Measurements from ENCODE around the gene ADGRG1. TPM values are rescaled to one million over a fixed set of nuclear protein-coding genes. Genes with fewer than 3 reads are reported as not detected.

ADGRG1 gene
- total and polyA plus RNA-seq, 7 donors: 5.0 to 36.3 (median 7.7) TPM

- DNase-seq: peak; percentile 36
- H3K4me3 ChIP-seq: no peak overlapping the region
- no peaks in the 10 kb centered on the region for H3K4me1 ChIP-seq
- WGBS, 2 donors: 74 to 85% methylated on average over 4 of the region's 4 CpGs
- no peak for TF ChIP-seq EP300 (IDR thresholded peaks at IDR 0.05)
- TF ChIP-seq POLR2A (IDR thresholded peaks at IDR 0.05): no peak
- TF ChIP-seq CTCF (IDR thresholded peaks at IDR 0.05): no peak
- TF ChIP-seq POLR2AphosphoS5 (IDR thresholded peaks at IDR 0.05): no peak
- H3K27me3 ChIP-seq: peaks cover 0 to 25% (median 0%) of the 10 kb centered on the region in 3 donors
- no peak overlapping the region for H3K27ac ChIP-seq
- no peaks in the 10 kb centered on the region for H3K9me3 ChIP-seq
- intact Hi-C loops (cut with DNase I): no loop called here
- no peaks in the 10 kb centered on the region for H3K36me3 ChIP-seq
Observed at GRCh38 chr16:57690782-57691471, 62.5 kb downstream of the ADGRG1 start.

GRCh38 chr16:57692636-57693035 lies 64.2 kb downstream of the ADGRG1 start:
- DNase-seq: no peak
- Histone ChIP-seq H3K27me3 (peaks cover 0 to 25% (median 0%) of the 10 kb centered on the region in 3 donors), H3K36me3 (no peaks in the 10 kb centered on the region), H3K27ac (no peak overlapping the region), H3K4me1 (no peaks in the 10 kb centered on the region), H3K4me3 (no peak overlapping the region), H3K9me3 (no peaks in the 10 kb centered on the region)
- intact Hi-C loops (cut with DNase I): no loop called here
- WGBS, 2 donors: 74 to 76% methylated on average over 2 of the region's 2 CpGs
- TF ChIP-seq POLR2A (IDR thresholded peaks at IDR 0.05) (no peak), POLR2AphosphoS5 (IDR thresholded peaks at IDR 0.05) (no peak), CTCF (IDR thresholded peaks at IDR 0.05) (no peak), EP300 (IDR thresholded peaks at IDR 0.05) (no peak)

- intact Hi-C loops (cut with DNase I): no loop called here
- H3K9me3 ChIP-seq: no peaks in the 10 kb centered on the region
- no peak for DNase-seq
- TF ChIP-seq CTCF (IDR thresholded peaks at IDR 0.05) (no peak), POLR2A (IDR thresholded peaks at IDR 0.05) (no peak), POLR2AphosphoS5 (IDR thresholded peaks at IDR 0.05) (no peak), EP300 (IDR thresholded peaks at IDR 0.05) (no peak)
- no peak overlapping the region for H3K4me3 ChIP-seq
- H3K27me3 ChIP-seq: peaks cover 0 to 24% (median 0%) of the 10 kb centered on the region in 3 donors
- WGBS, 2 donors: 34 to 71% methylated on average over 4 of the region's 4 CpGs
- H3K36me3 ChIP-seq: no peaks in the 10 kb centered on the region
- H3K27ac ChIP-seq: no peak overlapping the region
- no peaks in the 10 kb centered on the region for H3K4me1 ChIP-seq
Observed at GRCh38 chr16:57693550-57693949, 65.1 kb downstream of the ADGRG1 start.

- no peaks in the 10 kb centered on the region for H3K36me3 ChIP-seq
- no peaks in the 10 kb centered on the region for H3K4me1 ChIP-seq
- no peaks in the 10 kb centered on the region for H3K9me3 ChIP-seq
- peaks cover 0 to 18% (median 0%) of the 10 kb centered on the region in 3 donors for H3K27me3 ChIP-seq
- peak; percentile 46 for DNase-seq
- intact Hi-C loops (cut with DNase I): no loop called here
- TF ChIP-seq POLR2AphosphoS5 (IDR thresholded peaks at IDR 0.05) (no peak), EP300 (IDR thresholded peaks at IDR 0.05) (no peak), POLR2A (IDR thresholded peaks at IDR 0.05) (no peak), CTCF (IDR thresholded peaks at IDR 0.05) (no peak)
- H3K4me3 ChIP-seq: peak overlapping the region in 1 of 4 donors; percentile 26
- WGBS, 2 donors: 37 to 61% methylated on average over 10 of the region's 10 CpGs
- H3K27ac ChIP-seq: no peak overlapping the region
Observed at GRCh38 chr16:57694231-57694724, 65.8 kb downstream of the ADGRG1 start.
